GM21825 (cell line): ENCODE data around the gene LIN7B.

Experiments used
- ATAC-seq: cut with Tn5 transposase; IDR thresholded peaks from one replicate; pipeline ENCODE4 v1.9.1; 2021; ENCODE audit warnings: mild to moderate bottlenecking, moderate library complexity; ENCODE audit not compliant: unreplicated experiment

LIN7B gene

GRCh38 chr19:49094505-49095482 lies 19.4 kb upstream of the LIN7B start:
- ATAC-seq = no peak

GRCh38 chr19:49097453-49098288 lies 16.5 kb upstream of the LIN7B start:
- ATAC-seq = no peak

GRCh38 chr19:49098795-49099194 lies 15.4 kb upstream of the LIN7B start:
- ATAC-seq = no peak

GRCh38 chr19:49101160-49101559 lies 13.0 kb upstream of the LIN7B start:
- ATAC-seq = no peak

- no peak for ATAC-seq
Observed at GRCh38 chr19:49102303-49102702, 11.9 kb upstream of the LIN7B start.

- ATAC-seq = no peak
Observed at GRCh38 chr19:49103331-49104085, 10.7 kb upstream of the LIN7B start.

- ATAC-seq = no peak
Observed at GRCh38 chr19:49104229-49104864, 9.8 kb upstream of the LIN7B start.

- no peak for ATAC-seq
Observed at GRCh38 chr19:49106648-49107135, 7.5 kb upstream of the LIN7B start.

- no peak for ATAC-seq
Observed at GRCh38 chr19:49107625-49108459, 6.3 kb upstream of the LIN7B start.

- ATAC-seq = no peak
Observed at GRCh38 chr19:49109051-49109450, 5.1 kb upstream of the LIN7B start.

- ATAC-seq = no peak
Observed at GRCh38 chr19:49109569-49110233, 4.5 kb upstream of the LIN7B start.

- ATAC-seq = no peak
Observed at GRCh38 chr19:49110567-49110966, 3.6 kb upstream of the LIN7B start.

- no peak for ATAC-seq
Observed at GRCh38 chr19:49111218-49111998, 2.8 kb upstream of the LIN7B start.

- ATAC-seq = no peak
Observed at GRCh38 chr19:49114630-49115363, 627 bp downstream of the LIN7B start.

GRCh38 chr19:49116544-49116943 lies 2.4 kb downstream of the LIN7B start:
- no peak for ATAC-seq

GRCh38 chr19:49117677-49118564 lies 3.8 kb downstream of the LIN7B start:
- no peak for ATAC-seq
